Measurements from ENCODE around the gene KRTAP6-2. TPM values are rescaled to one million over a fixed set of nuclear protein-coding genes. Genes with fewer than 3 reads are reported as not detected.

The KRTAP6-2 gene
- total RNA-seq, 2 donors from 2014 or later = not detected

GRCh38 chr21:30580132-30580531 lies 18.6 kb downstream of the KRTAP6-2 start:
- Histone ChIP-seq H3K4me1 (no peaks in the 10 kb centered on the region), H3K4me3 (no peak overlapping the region), H3K27me3 (no peaks in the 10 kb centered on the region), H3K9me3 (no peaks in the 10 kb centered on the region), H3K36me3 (no peaks in the 10 kb centered on the region), H3K27ac (no peak overlapping the region), H3K9ac (ENCODE audit: low read depth in 2 of 2, low read length in 2 of 2) (no peak overlapping the region)
- intact Hi-C loops (cut with DNase I) = no loop called here
- no peak for DNase-seq
- TF ChIP-seq, protein P1, sequence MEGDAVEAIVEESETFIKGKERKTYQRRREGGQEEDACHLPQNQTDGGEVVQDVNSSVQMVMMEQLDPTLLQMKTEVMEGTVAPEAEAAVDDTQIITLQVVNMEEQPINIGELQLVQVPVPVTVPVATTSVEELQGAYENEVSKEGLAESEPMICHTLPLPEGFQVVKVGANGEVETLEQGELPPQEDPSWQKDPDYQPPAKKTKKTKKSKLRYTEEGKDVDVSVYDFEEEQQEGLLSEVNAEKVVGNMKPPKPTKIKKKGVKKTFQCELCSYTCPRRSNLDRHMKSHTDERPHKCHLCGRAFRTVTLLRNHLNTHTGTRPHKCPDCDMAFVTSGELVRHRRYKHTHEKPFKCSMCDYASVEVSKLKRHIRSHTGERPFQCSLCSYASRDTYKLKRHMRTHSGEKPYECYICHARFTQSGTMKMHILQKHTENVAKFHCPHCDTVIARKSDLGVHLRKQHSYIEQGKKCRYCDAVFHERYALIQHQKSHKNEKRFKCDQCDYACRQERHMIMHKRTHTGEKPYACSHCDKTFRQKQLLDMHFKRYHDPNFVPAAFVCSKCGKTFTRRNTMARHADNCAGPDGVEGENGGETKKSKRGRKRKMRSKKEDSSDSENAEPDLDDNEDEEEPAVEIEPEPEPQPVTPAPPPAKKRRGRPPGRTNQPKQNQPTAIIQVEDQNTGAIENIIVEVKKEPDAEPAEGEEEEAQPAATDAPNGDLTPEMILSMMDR (IDR thresholded peaks at IDR 0.05) = no peak

DNA sequence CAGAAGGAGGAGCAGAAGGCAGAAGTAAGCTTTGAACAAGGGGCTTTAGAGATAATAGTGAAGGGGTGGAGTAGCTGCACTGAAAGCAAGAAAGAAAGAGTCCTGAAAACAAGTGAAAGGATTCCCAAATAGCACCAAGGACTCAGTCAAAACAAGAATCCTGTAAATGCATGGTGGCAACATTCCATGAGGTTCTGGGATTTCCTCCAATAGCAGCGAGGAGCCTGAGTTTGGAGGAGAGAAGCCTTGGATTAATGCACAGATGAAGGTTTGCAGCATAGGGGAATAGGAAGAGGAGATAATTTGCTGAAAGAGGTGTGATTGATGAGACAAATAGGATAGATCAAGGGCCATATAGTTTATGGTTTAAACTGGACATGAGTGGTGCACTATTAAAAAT lies 19.4 kb downstream of the KRTAP6-2 start:
- Histone ChIP-seq H3K9me3 (no peaks in the 10 kb centered on the region), H3K36me3 (no peaks in the 10 kb centered on the region), H3K9ac (ENCODE audit: low read depth in 2 of 2, low read length in 2 of 2) (no peak overlapping the region), H3K4me1 (no peaks in the 10 kb centered on the region), H3K27ac (no peak overlapping the region), H3K4me3 (no peak overlapping the region), H3K27me3 (no peaks in the 10 kb centered on the region)
- TF ChIP-seq, protein P1 (IDR thresholded peaks at IDR 0.05) = no peak
- no peak for DNase-seq
- intact Hi-C loops (cut with DNase I) = no loop called here

DNA sequence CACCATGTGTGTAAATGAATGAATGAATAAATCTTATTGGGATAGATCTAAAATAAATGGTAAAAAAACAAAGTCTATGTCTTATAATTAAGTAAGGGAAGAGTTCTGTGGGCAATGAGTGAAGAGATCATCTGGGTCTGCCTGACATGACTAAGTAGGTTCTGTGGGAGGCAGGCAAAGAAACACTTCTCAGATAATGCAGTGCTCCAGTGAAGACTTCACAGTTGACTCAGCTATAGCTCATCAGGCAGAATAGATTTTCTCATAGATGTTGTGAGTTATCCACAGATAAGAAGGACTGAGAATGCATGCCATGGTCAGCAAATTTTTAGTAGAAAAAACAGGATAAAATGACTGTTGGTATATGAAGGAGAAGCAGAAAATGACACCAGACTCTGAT lies 20.9 kb downstream of the KRTAP6-2 start:
- H3K27me3 ChIP-seq = no peaks in the 10 kb centered on the region
- no peaks in the 10 kb centered on the region for H3K9me3 ChIP-seq
- no peak overlapping the region for H3K4me3 ChIP-seq
- H3K36me3 ChIP-seq = no peaks in the 10 kb centered on the region
- H3K9ac ChIP-seq (ENCODE audit: low read depth in 2 of 2, low read length in 2 of 2) = no peak overlapping the region
- TF ChIP-seq, protein P1 (IDR thresholded peaks at IDR 0.05) = no peak
- no peaks in the 10 kb centered on the region for H3K4me1 ChIP-seq
- intact Hi-C loops (cut with DNase I) = no loop called here
- no peak overlapping the region for H3K27ac ChIP-seq
- DNase-seq = no peak

DNA sequence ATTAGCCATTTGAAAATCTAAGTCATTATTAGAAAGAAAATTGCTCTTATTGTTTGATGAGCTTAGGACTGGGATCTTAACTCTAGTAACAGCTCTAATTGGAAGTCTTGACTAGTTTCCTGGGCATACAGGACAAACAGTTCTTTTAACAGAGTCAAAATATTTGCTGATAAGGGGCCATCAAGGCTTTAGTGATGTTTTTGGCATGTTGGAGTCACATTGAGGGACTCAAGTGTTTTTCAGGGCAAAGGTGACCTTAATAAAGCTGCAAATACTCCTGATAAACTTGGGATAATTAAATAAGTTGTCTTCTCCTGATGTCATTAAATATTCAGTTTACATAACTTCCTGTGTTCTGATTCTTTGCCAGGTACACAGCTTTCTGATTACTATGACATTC lies 31.1 kb downstream of the KRTAP6-2 start:
- no peaks in the 10 kb centered on the region for H3K4me1 ChIP-seq
- H3K9me3 ChIP-seq = no peaks in the 10 kb centered on the region

GRCh38 chr21:30563630-30564029 lies 35.1 kb downstream of the KRTAP6-2 start:
- no peak overlapping the region for H3K27ac ChIP-seq
- H3K4me3 ChIP-seq = no peak overlapping the region
- no peaks in the 10 kb centered on the region for H3K27me3 ChIP-seq
- no peaks in the 10 kb centered on the region for H3K9me3 ChIP-seq
- H3K9ac ChIP-seq (ENCODE audit: low read depth in 2 of 2, low read length in 2 of 2) = no peak overlapping the region
- intact Hi-C loops (cut with DNase I) = no loop called here
- DNase-seq = no peak
- no peaks in the 10 kb centered on the region for H3K4me1 ChIP-seq
- no peaks in the 10 kb centered on the region for H3K36me3 ChIP-seq
- TF ChIP-seq, protein P1 (IDR thresholded peaks at IDR 0.05) = no peak

More for the DNA sequence above, 31.1 kb downstream of the KRTAP6-2 start:
- intact Hi-C loops (cut with DNase I) = no loop called here
- no peaks in the 10 kb centered on the region for H3K36me3 ChIP-seq
- H3K9ac ChIP-seq (ENCODE audit: low read depth in 2 of 2, low read length in 2 of 2) = no peak overlapping the region
- no peaks in the 10 kb centered on the region for H3K27me3 ChIP-seq
- no peak overlapping the region for H3K4me3 ChIP-seq
- no peak for DNase-seq
- no peak overlapping the region for H3K27ac ChIP-seq
- TF ChIP-seq, protein P1 (IDR thresholded peaks at IDR 0.05) = no peak

DNA sequence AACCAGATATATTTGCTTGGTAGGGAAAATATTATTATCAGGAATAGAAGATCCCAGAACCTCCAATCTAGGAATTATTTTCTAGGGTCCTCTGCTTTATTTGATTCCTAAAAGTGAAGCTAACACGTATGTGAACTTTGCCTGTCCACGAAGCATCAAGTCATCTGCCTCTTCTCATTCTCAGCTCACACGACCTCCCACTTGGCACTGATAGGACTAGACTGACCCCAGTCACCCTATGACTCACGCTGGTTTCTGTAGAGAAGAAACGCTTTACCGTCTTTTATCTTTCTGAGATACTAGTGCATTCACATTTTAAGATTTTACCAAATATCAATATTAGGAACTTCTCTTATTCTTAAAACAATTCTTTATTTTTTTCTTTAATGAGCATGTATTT lies 35.6 kb downstream of the KRTAP6-2 start:
- TF ChIP-seq, protein P1 (IDR thresholded peaks at IDR 0.05) = no peak
- H3K9me3 ChIP-seq = no peaks in the 10 kb centered on the region
- no peak overlapping the region for H3K27ac ChIP-seq
- DNase-seq = no peak
- H3K9ac ChIP-seq (ENCODE audit: low read depth in 2 of 2, low read length in 2 of 2) = no peak overlapping the region
- no peak overlapping the region for H3K4me3 ChIP-seq
- no peaks in the 10 kb centered on the region for H3K36me3 ChIP-seq
- intact Hi-C loops (cut with DNase I) = no loop called here
- no peaks in the 10 kb centered on the region for H3K4me1 ChIP-seq
- no peaks in the 10 kb centered on the region for H3K27me3 ChIP-seq
